GM18505 (cell line): Measurements from ENCODE around the gene EEF1A2.
"Not testable (repeated sequence)": the region's sequence is repeated elsewhere in the genome, so short reads cannot be mapped to it uniquely, and the experiment has no call there.

Experiments
- ATAC-seq: cut with Tn5 transposase; IDR thresholded peaks from one replicate; pipeline ENCODE4 v1.9.1; 2021; ENCODE audit not compliant: unreplicated experiment
- POLR2A ChIP-seq: IDR thresholded peaks from 4 replicates; pipeline ENCODE4 v1.6.1; 2011; ENCODE audit warnings: borderline replicate concordance; ENCODE audit not compliant: insufficient read depth, insufficient read length; ENCODE audit errors: extremely low read depth

The EEF1A2 gene

GRCh38 chr20:63520504-63520933 lies 21.6 kb upstream of the EEF1A2 start, which contains the start of gene PPDPF:
Gene PPDPF (plus strand): TSS chr20:63520765. CDS start chr20:63521309, 544 bp downstream.
- ATAC-seq = peak; percentile 73
- TF ChIP-seq POLR2A = peak; percentile 97

- TF ChIP-seq POLR2A = no peak
- ATAC-seq = peak; percentile 37
Measured at GRCh38 chr20:63519668-63520503, 21.0 kb upstream of the EEF1A2 start.

DNA sequence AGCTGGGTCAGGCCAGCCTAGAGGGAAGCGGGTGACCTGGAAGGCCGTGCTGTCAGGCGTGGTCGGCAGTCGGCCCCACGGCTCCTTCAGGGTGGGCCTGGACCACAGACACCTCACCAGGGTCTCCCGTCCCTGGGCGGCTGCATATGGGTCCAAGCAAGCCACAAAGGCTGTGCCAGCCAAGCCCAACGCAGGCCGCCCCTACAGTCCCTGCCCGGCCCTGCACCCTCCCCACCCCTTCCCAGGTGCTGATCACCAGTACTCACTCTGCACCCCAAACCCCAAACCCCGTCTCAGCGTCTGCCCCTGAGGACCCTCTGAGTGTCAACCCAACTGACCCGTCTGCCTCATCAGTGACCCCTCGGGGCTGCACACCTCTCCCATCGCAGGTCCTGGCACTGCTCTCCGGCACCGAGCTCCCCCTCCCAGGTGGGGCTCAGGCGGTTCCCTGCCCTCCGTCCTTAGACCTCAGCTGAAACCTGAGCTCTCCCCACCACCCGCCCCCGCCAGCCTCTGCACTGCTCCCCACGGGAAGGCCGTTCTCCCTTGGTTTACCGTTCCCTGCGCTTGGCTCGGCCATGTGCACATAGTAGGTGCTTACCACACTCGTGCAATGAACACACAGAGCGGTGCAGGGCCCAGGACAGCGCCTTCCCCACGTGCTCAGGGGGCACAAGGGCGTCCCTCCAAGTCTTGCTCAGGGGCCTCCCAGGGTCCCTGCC lies 20.2 kb upstream of the EEF1A2 start:
- no peak for TF ChIP-seq POLR2A
- no peak for ATAC-seq

- no peak for TF ChIP-seq POLR2A
Measured at GRCh38 chr20:63518351-63518861, 19.5 kb upstream of the EEF1A2 start.

GRCh38 chr20:63517376-63518309 lies 18.8 kb upstream of the EEF1A2 start:
- no peak for TF ChIP-seq POLR2A
- no peak for ATAC-seq

More at GRCh38 chr20:63518351-63518861, 19.5 kb upstream of the EEF1A2 start:
- ATAC-seq = no peak

DNA sequence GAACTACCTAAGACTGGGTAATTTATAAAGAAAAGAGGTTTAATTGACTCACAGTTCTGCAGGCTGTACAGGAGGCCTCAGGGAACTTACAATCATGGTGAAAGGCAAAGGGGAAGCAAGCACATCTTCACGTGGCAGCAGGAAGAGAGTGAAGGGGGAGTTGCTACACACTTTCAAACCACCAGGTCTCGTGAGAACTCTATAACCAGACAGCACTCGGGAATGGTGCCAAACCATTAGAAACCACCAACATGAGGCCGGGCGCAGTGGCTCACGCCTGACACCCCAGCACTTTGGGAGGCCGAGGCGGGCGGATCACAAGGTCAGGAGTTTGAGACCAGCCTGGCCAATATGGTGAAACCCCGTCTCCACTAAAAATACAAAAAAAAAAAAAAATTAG lies 15.6 kb upstream of the EEF1A2 start:
- not testable (repeated sequence) for ATAC-seq

DNA sequence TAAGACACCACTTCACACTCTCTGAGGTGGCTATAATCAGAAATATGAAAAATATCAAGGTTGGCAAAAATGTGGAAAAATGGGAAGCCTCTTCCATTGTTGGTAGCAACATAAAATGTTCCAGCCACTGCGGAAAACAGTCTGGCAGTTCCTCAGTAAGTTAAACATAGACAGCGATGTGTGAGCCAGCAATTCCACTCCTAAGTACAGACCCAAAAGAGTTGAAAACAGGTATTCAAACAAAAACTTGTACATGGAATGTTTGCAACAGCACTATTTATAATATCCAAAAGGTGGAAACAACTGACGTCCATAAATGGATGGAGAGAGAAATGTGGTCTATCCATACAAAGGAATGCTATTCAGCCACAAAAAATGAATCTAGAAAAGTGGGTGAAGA lies 14.3 kb upstream of the EEF1A2 start:
- no peak for ATAC-seq
- TF ChIP-seq POLR2A = no peak

DNA sequence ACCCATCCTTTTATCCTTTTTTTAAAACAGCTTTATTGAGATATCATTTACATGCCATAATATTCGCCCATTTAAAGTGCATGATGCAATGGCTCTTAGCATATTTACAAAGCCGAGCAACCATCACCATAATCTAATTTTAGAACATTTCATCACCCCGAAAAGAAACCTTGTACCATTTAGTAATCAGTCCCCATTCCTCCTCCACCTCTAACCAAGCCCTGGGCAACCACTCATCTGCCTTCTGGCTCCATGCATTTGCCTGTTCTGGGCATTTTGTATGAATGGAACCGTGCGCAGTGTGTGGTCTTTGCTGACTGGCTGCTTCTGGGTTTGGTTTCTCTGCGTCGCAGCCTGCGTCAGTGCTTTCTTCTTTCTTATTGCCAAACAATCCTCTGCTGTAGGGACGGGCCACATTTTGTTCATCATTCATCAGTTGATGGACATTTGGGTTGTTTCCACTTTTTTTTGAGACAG lies 10.2 kb upstream of the EEF1A2 start:
- no peak for ATAC-seq
- TF ChIP-seq POLR2A = no peak

GRCh38 chr20:63508072-63508768 lies 9.3 kb upstream of the EEF1A2 start:
- no peak for TF ChIP-seq POLR2A

DNA sequence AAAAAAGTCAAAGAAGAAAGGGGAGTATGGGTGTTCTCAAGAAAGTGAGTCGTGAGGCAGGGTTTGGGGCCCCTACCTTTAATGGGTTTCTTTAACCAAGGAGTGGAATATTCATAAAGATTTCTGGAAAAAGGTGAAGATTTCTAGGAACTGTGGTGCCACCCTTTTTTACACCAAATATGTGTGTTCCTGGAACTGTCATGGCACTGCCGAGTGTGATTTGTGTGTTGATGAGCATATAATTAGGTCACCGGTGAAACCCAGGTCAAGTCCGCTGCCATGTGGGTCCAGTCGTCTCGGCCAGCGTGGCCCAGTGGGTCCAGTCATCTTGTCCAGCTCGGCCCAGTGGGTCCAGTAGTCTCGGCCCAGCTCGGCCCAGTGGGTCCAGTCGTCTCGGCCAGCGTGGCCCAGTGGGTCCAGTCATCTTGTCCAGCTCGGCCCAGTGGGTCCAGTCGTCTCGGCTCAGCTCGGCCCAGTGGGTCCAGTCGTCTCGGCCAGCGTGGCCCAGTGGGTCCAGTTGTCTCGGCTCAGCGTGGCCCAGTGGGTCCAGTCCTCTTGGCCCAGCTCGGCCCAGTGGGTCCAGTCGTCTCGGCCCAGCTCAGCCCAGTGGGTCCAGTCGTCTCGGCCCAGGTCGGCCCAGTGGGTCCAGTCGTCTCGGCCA lies 8.3 kb upstream of the EEF1A2 start:
- TF ChIP-seq POLR2A = no peak
- ATAC-seq = no peak

More at GRCh38 chr20:63508072-63508768, 9.3 kb upstream of the EEF1A2 start:
- ATAC-seq = no peak

- no peak for ATAC-seq
- TF ChIP-seq POLR2A = no peak
Measured at GRCh38 chr20:63505723-63506122, 6.8 kb upstream of the EEF1A2 start.

DNA sequence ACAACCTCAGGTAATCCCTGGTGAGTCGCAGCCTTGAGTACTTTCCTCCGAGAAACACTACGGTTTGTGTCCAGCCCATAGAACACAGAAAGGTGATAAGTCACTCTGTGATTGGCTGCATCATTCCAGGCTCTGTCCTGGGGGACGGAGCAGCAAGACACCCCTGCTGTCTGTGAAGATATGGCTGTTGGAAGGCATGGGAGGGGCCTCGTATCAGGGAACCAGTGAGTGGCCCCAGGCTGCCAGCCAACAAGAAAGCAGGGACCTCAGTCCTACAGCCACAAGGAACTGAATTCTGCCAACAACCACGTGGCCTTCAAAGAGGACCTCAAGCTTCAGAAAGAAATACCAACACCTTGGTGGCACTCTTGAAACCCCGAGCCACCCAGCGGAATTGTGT lies 6.4 kb upstream of the EEF1A2 start:
- TF ChIP-seq POLR2A = no peak
- ATAC-seq = no peak
